GM19468 (cell line): Measurements from ENCODE around the gene STXBP5.
"Not testable (repeated sequence)": the region's sequence is repeated elsewhere in the genome, so short reads cannot be mapped to it uniquely, and the experiment has no call there.

Source experiments
- ATAC-seq: cut with Tn5 transposase; IDR thresholded peaks from one replicate; pipeline ENCODE4 v1.9.1; 2021; ENCODE audit warnings: mild to moderate bottlenecking, moderate library complexity, moderate number of reproducible peaks; ENCODE audit not compliant: unreplicated experiment; ENCODE audit errors: extremely low read depth

The STXBP5 gene

DNA sequence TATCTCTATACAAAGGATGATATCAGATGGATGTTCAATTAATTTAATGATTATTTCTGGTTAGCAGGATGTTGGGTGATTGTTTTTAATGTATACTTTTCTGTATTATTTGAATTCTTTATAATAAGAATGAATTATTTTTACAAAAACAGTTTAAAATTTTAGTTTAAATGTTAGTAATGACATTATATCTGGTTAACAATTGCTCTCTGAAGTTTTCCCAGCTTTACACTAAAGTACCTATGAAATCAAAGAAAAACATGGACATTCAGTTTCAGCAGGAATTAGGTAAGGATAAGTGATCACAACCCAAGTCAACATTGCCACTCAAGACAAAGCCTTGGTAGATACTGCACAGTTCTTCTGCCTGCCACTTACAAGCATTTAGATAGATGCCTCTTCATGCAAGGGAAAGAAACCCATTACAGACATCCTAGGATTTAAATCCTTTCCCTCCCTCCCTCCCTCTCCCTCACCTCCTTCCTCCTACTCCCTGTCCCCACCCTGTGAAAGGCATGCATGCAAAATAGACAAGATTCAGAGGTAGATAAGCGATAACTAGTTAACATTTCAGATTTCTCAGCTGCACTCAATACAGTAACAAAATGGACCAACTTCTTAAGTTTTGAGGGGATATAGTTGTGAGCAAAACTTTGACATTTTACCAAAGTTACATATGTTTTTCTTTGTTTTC is 143.8 kb downstream of the STXBP5 start:
- ATAC-seq: no peak

DNA sequence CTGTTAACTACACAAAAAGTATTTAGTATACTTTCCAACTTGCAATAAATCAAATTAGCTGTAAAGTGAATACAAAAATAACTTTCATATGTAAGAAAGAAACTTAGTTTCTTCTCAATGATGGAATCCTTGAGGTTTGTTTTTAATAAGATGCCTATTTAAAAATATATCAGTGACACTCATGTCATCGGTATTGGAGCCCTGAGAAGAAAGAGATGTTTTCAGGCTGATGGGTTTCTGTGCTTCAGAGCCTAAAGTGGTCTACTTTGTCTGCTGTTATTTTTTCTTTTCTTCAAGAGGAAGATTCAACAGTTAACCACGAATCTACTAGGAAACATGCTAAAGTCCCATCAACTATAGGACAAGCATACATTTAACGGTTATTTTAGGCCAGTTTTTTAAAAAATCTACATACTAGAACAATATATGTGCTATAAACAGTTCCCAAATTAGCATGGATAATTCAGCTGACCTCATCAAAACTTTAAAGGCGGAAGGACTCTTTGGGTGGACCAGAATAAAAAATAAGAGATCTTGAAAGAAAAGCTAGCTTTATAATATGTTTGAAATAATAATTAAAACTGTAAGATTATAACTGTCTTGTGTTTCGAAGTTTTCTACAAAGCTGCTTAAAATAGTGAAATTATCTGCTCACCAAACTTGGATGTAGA is 157.2 kb downstream of the STXBP5 start:
- no peak for ATAC-seq

DNA sequence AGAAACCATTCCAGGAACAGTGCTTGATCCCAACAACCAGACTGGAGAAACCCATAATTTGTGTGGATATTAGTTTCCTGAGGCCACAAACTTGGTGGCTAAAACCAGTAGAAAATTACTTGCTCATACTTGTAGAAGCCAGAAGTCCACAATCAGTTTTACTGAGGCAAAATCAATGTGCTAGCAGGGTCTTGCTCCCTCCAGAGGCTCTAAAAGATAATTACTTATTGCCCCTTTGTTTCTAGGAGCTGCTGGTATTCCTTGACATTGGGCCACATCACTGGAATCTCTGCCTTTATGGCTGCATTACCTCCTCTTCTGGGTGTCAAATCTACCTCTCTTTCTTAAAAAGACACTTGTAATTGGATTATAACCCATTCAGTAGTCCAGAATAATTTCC is 162.1 kb downstream of the STXBP5 start:
- no peak for ATAC-seq

DNA sequence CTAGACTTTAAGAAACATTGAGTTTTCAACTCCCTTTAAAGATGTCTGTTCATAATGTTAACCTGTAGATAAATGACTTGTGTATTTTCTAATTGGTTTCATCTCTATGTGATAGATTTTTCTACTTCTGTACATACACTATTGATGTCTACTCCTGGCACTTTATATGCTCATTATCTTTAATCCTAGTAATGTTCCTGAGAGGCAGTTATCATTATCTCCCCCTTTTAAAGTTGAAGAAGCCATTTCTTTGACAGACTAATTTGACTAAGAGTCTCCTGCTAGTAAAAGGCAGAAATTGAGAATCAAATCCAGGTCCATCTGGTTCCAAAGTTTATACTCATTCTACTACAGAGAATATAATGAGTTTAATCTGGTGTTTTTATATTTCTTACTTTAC is 167.1 kb downstream of the STXBP5 start:
- no peak for ATAC-seq

DNA sequence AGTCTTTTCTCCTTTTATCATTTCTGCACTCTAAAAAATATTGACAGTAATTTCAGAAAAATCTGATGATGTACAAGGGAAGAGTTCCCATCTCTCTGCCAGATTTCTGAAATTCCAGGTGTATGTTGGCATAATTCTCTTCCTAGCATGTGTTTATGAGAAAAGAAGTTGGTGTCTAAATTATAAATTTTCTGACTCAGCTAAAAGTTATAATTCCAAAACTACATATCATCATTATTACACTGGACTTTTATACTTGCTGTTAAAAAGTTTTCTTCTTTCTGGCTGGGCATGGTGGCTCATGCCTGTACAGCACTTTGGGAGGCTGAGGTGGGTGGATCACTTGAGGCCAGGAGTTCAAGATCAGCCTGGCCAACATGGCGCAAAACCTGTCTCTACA is 168.6 kb downstream of the STXBP5 start:
- ATAC-seq: no peak

DNA sequence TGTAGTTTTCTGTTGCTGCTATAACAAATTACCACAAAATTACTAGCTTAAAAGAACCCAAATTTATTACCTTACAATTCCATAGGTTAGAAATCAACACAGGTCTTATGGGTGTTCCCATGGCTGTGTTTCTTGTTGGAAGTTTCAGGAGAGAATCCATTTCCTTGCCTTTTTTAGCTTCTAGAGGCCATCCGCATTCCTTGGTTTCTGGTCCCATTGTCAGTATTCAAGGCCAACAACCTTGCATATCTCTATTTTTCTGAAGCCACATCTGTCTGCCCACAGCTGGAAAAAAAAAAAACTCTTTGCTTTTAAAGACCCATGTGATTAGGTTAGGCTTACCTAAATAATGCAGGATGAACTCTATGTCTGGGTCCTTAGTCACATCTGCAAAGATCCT is 174.6 kb downstream of the STXBP5 start:
- ATAC-seq: no peak

DNA sequence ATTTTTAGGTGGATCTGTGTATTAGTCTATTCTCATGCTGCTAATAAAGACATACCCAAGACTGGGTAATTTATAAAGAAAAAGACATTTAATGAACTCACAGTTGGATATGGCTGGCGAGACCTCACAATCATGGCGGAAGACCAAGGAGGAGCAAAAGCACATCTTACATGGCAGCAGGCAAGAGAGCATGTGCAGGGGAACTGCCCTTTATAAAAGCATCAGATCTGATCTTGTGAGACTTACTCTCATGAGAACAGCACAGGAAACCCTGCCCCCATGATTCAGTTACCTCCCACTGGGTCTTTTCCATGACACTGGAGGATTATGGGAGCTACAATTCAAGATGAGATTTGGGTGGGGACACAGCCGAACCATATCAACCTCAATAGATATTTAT is 176.6 kb downstream of the STXBP5 start:
- not testable (repeated sequence) for ATAC-seq

DNA sequence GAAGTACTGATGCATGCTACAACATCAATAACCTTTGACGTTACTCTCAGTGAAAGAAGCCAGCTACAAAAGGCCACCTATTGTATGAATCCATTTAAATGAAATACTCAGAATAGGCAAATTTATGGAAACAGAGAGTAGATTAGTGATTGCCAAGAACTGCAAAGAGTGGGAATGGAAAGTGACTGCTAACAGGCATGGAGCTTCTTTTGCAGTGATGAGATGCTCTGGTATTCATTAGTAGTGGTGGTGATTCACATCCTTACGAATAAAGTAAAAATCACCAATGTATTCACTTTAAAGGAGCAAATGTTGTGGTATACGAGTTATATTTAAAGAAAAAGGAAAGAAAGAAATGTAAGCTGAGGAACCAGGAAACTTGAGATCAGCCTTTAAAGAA is 177.5 kb downstream of the STXBP5 start:
- no peak for ATAC-seq

DNA sequence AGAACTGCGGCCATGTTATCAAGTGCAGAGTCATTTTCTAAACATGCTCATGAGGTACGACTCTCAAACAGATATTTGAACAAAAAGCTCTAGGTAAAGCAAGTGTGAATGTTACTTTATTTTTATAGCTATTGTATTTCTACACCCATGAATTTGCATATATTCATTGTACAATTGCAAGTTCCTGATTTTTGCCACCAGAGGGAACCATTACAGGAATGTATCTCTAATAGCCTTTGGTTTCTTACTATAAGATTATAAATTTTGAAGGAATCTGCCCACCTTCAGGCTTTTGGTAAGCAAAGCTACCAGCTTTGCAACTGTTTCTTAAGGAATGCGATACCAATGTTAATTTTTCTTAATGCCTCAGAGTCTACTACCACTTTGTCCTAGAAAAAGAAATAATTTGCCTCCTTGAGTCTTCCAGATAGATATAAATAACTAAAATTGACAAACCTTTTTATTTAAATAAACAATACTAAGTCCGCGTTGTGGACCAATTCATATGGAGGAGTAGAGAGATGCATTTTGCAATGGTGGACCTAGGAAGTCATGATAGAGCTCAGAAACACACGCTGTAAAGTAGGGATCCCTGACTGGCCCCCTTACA is 178.8 kb downstream of the STXBP5 start:
- no peak for ATAC-seq

DNA sequence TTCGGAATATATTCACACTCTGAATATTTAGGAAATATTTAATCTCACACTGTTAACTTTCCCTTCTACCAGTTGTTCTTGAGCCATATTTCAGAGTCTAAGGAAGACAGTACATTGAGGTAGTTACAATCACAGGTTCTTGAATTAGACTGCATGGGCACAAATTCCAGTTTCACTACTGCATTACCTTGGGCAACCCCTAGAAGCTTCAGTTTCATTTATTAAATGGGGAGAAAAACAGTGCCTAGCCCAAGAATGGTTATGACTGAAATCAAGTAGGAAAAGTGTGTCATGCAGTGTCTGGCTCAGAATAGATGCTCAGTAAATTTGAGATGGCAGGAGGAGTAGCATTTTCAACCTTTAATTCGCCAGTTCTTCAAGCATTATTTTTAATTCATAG is 179.8 kb downstream of the STXBP5 start:
- ATAC-seq: no peak

DNA sequence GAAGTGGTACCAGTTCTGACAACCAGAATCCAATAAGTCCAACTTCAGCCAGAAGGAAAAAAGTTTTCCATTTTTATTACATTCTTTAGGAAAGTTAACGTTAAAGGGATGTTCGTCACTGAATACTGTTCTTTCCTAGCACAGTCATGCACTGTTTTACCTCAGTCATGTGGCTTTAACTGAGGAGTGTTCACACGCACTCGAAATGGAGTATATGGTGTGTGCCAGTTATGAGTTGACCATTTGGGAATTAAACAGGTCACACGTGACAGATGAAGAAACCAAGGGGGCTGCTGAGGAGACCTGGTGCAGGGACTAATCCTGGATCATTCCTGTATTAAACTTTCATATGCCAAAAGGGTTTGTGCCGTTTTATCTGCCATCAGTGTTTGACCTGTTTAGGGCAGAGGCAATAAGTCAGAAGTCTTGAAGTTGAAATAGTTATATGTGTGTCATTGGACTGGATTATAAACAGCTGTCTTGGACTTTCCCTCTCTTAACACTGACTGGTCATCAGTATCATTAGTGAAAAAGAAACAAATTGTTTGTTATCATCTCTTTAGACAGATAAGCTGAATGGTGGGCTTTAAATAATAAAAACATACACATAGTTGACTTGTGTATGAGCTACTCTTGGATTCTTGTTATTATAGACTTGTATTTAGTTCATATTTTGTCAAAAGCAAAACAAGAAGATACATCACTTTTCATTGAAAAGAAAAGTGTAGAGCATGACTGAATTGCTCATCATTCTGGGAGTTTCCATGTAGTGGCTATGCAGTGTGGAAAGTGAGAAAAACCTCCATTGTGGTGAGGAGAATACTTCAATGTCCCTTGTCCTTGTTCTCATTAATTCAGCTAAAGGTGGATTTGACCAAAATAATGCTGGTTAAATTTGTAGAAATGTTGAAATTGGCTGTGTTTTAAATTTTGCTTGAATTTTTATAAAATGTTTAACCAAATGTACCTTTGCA is 180.8 kb downstream of the STXBP5 start:
- ATAC-seq: no peak

DNA sequence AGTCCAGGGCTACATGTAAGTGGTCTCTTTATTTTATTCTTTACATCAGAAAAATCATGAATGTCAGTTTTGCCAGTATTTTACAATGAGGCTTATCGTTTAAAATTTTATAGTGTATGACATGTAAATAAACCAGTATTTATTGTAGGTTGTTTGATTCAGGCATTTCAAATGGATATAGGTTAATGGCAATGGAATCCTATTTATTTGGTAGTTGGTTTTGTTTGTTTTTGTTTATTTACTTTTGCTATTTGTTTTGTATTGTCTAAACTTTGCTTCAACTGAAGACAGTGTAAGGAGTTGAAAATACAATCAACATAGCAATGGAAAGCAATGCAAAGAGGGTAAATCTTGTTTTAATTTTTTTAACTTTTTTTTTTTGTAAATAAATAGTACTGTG is 185.2 kb downstream of the STXBP5 start:
- no peak for ATAC-seq

DNA sequence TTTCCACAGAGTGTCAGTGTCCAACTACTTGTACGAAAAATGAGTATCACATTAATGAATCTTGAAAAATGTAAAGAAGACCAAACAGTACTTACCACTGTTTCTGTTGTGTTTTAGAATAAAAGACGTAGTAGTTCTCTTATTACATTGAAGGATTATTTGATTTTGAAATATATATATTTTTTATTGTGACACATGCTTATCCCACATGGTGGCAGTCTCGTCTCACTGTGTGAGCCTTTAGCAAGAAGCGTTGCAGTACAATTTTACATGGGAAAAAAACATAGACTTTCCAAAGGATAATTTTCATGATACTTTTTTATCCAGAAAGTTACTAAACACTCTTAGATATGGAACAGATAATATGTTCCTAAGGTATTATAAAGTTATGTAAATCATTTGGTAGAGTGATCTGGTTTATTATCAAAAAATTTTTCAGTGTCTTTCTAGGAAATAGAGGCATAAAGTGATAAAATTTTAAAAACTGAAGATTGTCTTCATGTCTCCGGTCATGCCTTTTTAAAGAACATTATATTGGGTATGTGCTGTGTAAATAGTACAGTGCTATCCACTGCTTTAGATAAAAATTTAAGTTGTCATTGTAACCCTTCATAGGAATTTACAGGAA is 186.8 kb downstream of the STXBP5 start:
- ATAC-seq: no peak

DNA sequence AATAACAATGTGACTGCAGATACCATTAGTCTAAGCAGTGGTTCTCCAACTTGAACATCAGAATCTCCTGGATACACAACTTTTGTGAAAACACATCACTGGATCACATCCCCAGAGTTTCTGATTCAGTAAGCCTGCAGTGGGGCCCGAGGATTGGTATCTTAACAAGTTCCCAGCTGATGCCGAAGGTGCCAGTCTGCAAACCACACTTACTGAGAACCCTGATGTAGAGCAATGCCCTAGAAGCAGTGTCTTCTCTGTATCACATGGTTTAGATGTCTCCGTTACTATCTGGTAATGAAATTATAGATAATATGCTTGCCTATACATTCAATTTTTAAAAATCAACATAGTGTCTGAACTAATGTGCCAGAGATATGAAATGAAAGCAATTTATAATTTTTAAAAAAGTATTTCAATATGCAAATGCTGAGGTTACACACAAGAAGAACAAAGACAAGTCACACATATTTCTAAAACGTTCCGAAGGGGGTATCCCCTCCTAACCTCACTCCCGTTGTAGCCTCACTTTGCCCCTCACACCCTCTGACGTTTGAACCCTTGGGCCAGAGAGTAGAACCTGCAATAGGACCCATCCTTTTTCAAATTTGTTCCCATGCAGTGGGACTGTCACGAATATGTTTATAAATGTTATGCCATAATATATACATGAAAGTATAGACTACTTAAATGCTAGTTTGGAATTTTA is 188.9 kb downstream of the STXBP5 start:
- ATAC-seq: no peak

DNA sequence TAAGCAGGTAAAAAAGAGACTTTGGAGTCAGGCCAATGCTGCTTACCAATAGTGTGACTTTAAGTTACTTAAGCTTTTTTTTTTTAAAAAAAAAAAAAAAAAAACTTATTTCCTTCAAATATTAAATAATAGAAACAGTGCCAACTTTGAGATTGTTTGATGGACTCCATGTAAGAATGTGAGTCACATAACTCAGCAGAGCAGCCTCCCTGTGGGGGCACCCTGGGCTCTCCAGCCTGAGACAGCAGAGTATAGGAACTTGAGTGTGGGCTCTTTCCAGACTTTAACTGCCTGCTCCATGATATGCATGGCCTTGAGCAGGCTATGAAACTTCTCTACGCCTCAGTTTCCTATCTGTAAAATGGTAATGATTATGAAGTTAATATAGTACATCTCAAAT is 190.9 kb downstream of the STXBP5 start:
- no peak for ATAC-seq

DNA sequence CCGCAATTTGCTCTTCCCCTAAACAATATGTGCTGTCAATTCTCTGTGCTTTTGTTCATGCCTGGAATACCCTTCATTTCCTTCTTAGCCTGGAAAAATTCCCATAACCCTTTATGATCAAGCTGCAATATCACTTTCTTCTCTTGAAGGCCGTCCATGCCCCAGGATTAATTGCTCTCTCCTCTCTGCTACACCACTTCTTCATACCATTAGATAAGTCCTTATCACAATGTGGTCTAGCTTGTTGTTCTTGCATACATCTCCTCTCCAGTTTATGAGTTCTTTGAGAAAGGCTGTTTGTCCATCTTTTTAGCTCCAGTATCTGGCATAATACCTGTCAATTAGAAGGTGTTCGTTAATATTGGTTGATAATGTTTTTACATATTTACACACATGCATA is 193.1 kb downstream of the STXBP5 start:
- no peak for ATAC-seq

DNA sequence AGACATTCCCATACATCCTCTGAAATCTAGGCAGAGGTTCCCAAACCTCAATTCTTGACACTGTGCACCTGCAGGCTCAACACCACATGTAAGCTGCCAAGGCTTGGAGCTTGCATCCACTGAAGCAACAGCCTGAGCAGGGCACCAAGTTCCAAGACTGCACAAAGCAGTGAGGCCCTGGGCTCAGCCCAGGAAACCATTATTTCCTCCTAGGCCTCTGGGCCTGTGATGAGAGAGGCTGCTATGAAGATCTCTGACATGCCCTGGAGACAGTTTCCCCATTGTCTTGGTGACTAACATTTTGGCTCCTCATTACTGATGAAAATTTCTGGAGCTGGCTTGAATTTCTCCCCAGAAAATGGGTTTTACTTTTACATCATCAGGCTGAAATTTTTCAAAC is 196.8 kb downstream of the STXBP5 start:
- no peak for ATAC-seq

DNA sequence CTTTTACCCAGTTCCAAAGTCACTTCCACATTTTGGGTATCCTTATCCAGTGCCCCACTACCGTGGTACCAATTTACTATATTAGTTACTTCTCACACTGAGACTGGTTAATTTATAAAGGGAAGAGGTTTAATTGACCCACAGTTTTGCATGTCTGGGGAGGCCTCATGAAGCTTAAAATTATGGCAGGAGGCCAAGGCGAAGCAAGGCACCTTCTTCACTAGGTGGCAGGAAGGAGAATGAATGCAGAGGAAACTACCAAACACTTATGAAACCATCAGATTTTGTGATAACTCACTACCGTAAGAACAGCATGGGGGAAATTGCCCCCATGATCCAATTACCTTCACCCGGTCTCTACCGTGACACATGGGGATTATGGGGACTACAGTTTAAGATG is 197.6 kb downstream of the STXBP5 start:
- no peak for ATAC-seq

DNA sequence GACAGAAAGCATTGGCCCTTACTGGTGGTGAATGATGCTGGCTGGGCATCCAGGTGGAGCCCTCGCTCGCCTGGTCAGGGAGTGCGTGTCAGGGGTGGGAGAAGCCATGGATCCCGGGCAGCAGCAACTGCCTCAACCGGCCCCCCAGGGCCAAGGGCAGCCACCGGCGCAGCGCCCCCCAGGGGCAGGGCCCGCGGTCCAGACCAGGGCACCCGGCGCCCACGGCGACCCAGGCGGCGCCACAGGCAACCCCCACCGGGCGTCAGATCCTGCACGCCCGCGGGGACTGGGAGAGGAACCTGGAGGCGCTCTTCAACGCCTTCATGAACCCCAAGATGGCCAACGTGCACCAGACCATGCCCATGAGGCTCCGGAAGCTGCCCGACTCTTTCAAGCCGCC is 202.6 kb downstream of the STXBP5 start:
- no peak for ATAC-seq

DNA sequence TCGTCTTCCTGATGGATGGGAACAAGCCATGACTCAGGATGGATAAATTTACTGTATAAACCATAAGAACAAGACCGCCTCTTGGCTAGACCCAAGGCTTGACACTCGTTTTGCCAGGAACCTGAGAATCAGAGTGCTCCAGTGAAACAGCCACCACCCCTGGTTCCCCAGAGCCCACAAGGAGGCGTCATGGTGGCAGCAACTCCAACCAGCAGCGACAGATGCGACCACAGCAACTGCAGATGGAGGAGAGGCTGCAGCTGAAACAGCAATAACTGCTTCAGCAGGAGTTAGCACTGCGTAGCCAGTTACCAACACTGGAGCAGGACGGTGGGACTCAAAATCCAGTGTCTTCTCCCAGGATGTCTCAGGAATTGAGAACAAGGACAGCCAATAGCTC is 203.4 kb downstream of the STXBP5 start:
- ATAC-seq: no peak
